NOMO-1 treated with dmso at 0.1 percent for 144 hours (cell line): ENCODE results near the gene RGS7.

Experiments used
- DNase-seq: peaks from one replicate; lab custom pipeline; 2025; ENCODE audit not compliant: unreplicated experiment; lab: John Stamatoyannopoulos, UW

The RGS7 gene

DNA sequence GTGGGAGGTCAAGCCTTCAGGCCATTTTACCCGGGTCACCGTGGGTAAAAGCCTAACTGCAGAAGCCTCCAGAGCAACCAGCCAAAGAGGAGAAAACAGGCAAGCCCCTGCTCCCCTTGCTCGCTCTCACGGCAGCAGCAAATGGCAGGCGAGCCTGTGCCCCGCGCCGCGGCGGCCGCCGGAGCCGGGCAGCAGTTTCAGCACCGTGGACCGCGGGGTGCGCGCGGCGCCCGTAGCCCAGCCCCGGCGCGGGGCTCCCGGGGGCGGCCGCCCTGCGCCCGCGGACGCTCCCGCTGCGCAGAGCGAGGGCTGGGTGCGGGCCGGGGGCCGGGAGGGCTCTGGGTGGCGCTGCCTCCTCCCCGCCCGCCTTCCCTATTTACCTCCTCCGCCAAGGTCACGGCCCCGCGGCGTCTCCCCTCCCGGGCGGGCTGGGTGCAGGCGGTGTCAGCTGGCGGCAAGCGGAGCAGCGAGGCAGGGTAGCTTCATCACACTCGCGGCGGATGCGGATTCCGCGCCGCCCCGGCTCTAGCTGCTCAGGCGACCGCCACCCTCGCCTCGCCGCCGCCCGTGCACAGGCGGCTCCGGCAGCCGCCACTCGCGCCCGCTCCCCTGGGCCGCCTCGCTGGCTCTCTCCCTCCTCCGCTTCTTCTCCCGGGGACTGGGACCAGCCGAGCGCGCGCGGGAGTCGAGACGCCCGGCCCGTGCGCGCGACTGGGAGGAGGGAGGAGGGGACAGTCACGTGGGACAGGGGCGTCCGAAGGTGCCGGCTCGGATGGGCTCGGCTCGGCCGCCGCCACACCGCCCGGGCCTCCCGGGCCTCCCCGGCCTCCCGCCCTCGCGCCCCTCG is at the start of gene RGS7:
RGS7 (minus strand) TSS at position 687 of the 847 bp plus-strand sequence.
- DNase-seq, result no peak

- no peak for DNase-seq
These were observed 49.4 kb upstream of the RGS7 start for GRCh38 chr1:241406421-241406820.

- DNase-seq, result no peak
These were observed 44.2 kb upstream of the RGS7 start for GRCh38 chr1:241401156-241401555.

GRCh38 chr1:241396747-241397681 is 40.0 kb upstream of the RGS7 start:
- DNase-seq, result no peak

- no peak for DNase-seq
These were observed 35.1 kb upstream of the RGS7 start for GRCh38 chr1:241391926-241392710.

- DNase-seq, result no peak
These were observed 33.5 kb upstream of the RGS7 start for GRCh38 chr1:241390526-241390925.

DNA sequence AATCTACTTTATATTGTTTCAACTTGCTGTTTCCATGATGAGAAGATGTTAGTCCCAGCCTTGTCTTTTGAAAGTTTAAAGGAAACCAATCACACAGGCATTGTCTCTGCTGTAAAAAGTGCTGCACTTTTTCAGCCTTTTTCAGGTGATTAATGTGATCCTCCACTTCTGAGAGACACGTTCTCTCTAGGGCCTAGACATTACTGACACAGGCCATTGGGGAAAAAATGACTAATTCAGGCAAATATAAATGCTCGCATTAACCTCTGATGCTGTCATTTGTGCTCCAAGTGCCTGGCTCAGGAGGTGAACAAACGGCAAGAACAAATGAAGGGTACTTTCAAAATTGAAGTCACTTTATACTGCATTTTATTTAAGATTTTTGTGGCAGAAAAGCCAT is 32.4 kb upstream of the RGS7 start:
- no peak for DNase-seq

DNA sequence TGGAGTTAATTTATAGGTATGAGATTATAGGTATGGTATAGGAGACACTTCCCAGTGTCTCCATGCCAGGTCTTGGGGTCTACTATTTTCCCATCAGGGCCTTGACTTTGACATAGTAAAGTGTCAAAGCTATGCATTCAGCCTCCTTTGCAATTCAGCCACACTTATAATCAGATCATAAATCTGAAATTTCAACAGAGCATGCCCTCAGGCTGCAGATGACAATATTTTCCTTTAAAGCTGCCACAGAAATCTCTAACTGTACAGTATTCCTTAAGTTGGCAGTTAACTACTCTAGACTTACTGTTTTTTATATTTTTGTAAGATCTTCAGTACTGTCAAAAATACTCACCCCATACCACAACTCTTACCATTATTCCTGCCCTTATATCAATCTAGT is 30.2 kb upstream of the RGS7 start:
- DNase-seq, result no peak

- no peak for DNase-seq
These were observed 19.7 kb upstream of the RGS7 start for GRCh38 chr1:241376701-241377100.

- no peak for DNase-seq
These were observed 18.9 kb upstream of the RGS7 start for GRCh38 chr1:241375886-241376285.

DNA sequence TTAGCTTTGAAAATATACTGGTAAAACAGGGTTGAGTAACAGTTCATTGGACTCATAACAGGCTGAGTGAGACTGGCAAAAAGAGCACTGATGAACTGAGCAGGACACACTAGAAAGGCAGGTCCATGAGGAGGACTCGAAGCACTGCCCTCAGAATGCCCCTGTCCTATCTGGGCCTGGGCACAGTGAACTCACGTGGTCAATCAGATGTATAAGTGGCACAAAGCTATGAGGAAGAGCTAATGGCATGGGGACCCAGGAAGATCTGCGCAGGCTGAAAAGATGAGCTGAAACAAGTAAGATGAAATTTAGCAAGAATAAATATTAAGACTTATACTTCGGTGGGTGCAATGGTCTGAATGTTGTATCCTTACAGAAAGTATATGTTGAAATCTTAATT is 9.2 kb upstream of the RGS7 start:
- DNase-seq, result no peak

GRCh38 chr1:241362350-241362749 is 5.3 kb upstream of the RGS7 start:
- no peak for DNase-seq

GRCh38 chr1:241357366-241358340 is 648 bp upstream of the RGS7 start:
- DNase-seq, result no peak

GRCh38 chr1:241356187-241356518 is 852 bp downstream of the RGS7 start:
- DNase-seq, result no peak

- DNase-seq, result no peak
These were observed 1.5 kb downstream of the RGS7 start for GRCh38 chr1:241355311-241356010.

- DNase-seq, result no peak
These were observed 4.6 kb downstream of the RGS7 start for GRCh38 chr1:241352401-241352800.

- no peak for DNase-seq
These were observed 5.2 kb downstream of the RGS7 start for GRCh38 chr1:241351841-241352240.

- DNase-seq, result no peak
These were observed 13.0 kb downstream of the RGS7 start for GRCh38 chr1:241343956-241344355.

DNA sequence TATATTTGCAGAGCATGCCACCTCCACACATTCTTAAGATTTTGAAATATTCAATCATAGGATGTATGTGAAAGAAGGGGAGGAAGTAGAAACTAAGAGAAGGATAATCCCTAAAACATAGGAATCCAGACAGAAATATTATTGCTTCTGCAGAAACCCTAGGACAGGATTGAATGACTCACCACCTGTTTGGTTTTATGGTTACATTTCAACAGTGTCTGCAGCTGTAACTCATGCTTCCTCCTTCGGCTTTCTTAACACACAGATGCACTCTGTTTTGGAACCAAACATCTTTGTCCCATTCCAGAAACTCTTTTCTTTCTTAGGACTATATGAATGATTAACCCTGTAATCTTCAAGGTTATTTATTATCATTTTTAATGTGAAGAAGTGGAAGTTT is 20.7 kb downstream of the RGS7 start:
- DNase-seq, result no peak

- DNase-seq, result no peak
These were observed 24.0 kb downstream of the RGS7 start for GRCh38 chr1:241332987-241333386.
